H1 (cell line): ENCODE results near the gene STAT5A. TPM values are rescaled to one million over a fixed set of nuclear protein-coding genes. Genes with fewer than 3 reads are reported as not detected.

ENCODE experiments used
- CTCF ChIA-PET: fragments of 300-600 bp; sonication (Branson Sonifier 250); formaldehyde crosslinking; loops from one replicate; lab custom pipeline; 2021; ENCODE audit not compliant: partially characterized antibody; lab: Charles Lee
- POLR2A ChIA-PET: fragments of 300-600 bp; sonication (Branson Sonifier 250); formaldehyde crosslinking; loops from one replicate; lab custom pipeline; 2021; ENCODE audit warnings: inconsistent platforms; ENCODE audit not compliant: partially characterized antibody; lab: Charles Lee
- DNase-seq, 2 experiments: peaks; one replicate each; pipeline versions ENCODE4 v3.0.0 to v3.0.0-alpha.2; 2010 to 2022; ENCODE audit warnings: low spot score in 2 of 2, low read depth in 1 of 2, mixed read lengths in 1 of 2
- FAIRE-seq: peaks from 2 replicates; lab custom pipeline; 2011; peaks lifted over from hg19 to GRCh38; lab: Jason Lieb, UNC
- H2AFZ ChIP-seq: 2 replicates; pipeline ENCODE4 v1.8.1; 2012; ENCODE audit warnings: low read length, inconsistent platforms
- H2AK5ac ChIP-seq: 2 replicates; pipeline ENCODE4 v1.6.1; 2013; ENCODE audit warnings: low read depth, low read length
- H2BK120ac ChIP-seq: replicated peaks from 2 replicates; pipeline ENCODE3; 2013; ENCODE audit warnings: low read depth, low read length, inconsistent platforms
- H2BK12ac ChIP-seq: 2 replicates; pipeline ENCODE4 v1.6.1; 2013; ENCODE audit warnings: low read depth, low read length
- H2BK15ac ChIP-seq: 2 replicates; pipeline ENCODE4 v1.6.1; 2013; ENCODE audit warnings: low read length
- H2BK20ac ChIP-seq: 2 replicates; pipeline ENCODE4 v1.6.1; 2013; ENCODE audit warnings: low read length
- H2BK5ac ChIP-seq: 2 replicates; pipeline ENCODE4 v1.6.1; 2013; ENCODE audit warnings: low read depth, low read length
- H3K14ac ChIP-seq: 2 replicates; pipeline ENCODE4 v1.6.1; 2013; ENCODE audit warnings: inconsistent platforms; ENCODE audit not compliant: insufficient read length
- H3K18ac ChIP-seq: 2 replicates; pipeline ENCODE4 v1.6.1; 2013; ENCODE audit warnings: low read length; ENCODE audit errors: extremely low read depth
- H3K23ac ChIP-seq: 2 replicates; pipeline ENCODE4 v1.6.1; 2013; ENCODE audit warnings: inconsistent platforms; ENCODE audit not compliant: insufficient read length
- H3K23me2 ChIP-seq: 2 replicates; pipeline ENCODE4 v1.6.1; 2013; ENCODE audit warnings: low read depth, low read length
- H3K27ac ChIP-seq: 2 replicates; pipeline ENCODE4 v1.6.1; 2011; ENCODE audit warnings: low read depth, low read length, inconsistent platforms
- H3K27me3 ChIP-seq, 4 experiments: replicated peaks in 1 of 4; 1 replicate in 1 of 4; 2 replicates in 3 of 4; pipeline versions ENCODE4 v1.6.1 to v1.8.1; 2011 to 2013; ENCODE audit warnings: low read length in 3 of 4, mild to moderate bottlenecking in 3 of 4, inconsistent platforms in 2 of 4, mixed read lengths in 2 of 4, moderate library complexity in 1 of 4; ENCODE audit not compliant: control insufficient read depth in 3 of 4, insufficient read depth in 3 of 4; ENCODE audit errors: extremely low read depth in 1 of 4
- H3K36me3 ChIP-seq, 4 experiments: 2 replicates each; pipeline versions ENCODE4 v1.6.1 to v1.8.1; 2011 to 2013; ENCODE audit warnings: mild to moderate bottlenecking in 4 of 4, low read length in 3 of 4, moderate library complexity in 2 of 4, control low read depth in 1 of 4, inconsistent platforms in 1 of 4; ENCODE audit not compliant: insufficient read depth in 4 of 4, control insufficient read depth in 2 of 4
- H3K4ac ChIP-seq: replicated peaks from 2 replicates; pipeline ENCODE3; 2013; ENCODE audit warnings: low read length, low read depth, mixed read lengths, inconsistent platforms; ENCODE audit not compliant: insufficient read length
- H3K4me1 ChIP-seq, 4 experiments: replicated peaks in 1 of 4; 1 replicate in 1 of 4; 2 replicates in 3 of 4; pipeline versions ENCODE4 v1.6.1 to v1.8.1; 2011 to 2013; ENCODE audit warnings: low read length in 3 of 4, inconsistent platforms in 2 of 4, mixed read lengths in 1 of 4; ENCODE audit not compliant: insufficient read depth in 4 of 4, control insufficient read depth in 3 of 4
- H3K4me2 ChIP-seq, 2 experiments: 2 replicates each; pipeline versions ENCODE4 v1.6.1 to v1.8.1; 2011 to 2013; ENCODE audit warnings: low read depth in 2 of 2, low read length in 2 of 2, control low read depth in 1 of 2, inconsistent platforms in 1 of 2, mild to moderate bottlenecking in 1 of 2; ENCODE audit not compliant: insufficient read depth in 1 of 2
- H3K4me3 ChIP-seq, 4 experiments: fragments of 200-600, 300-600 bp in 1 of 4; sonication (generic), shearing (Covaris generic), sonication (Bioruptor Twin) in 1 of 4; 2 replicates each; pipeline versions ENCODE4 v1.5.1 to v1.8.1; 2011 to 2016; ENCODE audit warnings: low read length in 4 of 4, low read depth in 3 of 4, control low read depth in 2 of 4, inconsistent platforms in 2 of 4, mild to moderate bottlenecking in 2 of 4, mixed read lengths in 1 of 4, moderate library complexity in 1 of 4; ENCODE audit not compliant: insufficient read depth in 2 of 4; ENCODE audit errors: extremely low read depth in 1 of 4
- H3K56ac ChIP-seq: replicated peaks from 2 replicates; pipeline ENCODE3; 2013; ENCODE audit warnings: low read depth, mild to moderate bottlenecking, mixed read lengths, low read length, inconsistent platforms; ENCODE audit not compliant: insufficient read length
- H3K79me1 ChIP-seq: 2 replicates; pipeline ENCODE4 v1.6.1; 2013; ENCODE audit warnings: low read depth, low read length, control low read depth
- H3K79me2 ChIP-seq, 2 experiments: 2 replicates each; pipeline versions ENCODE4 v1.6.1 to v1.8.1; 2012 to 2013; ENCODE audit warnings: low read length in 2 of 2, mild to moderate bottlenecking in 2 of 2, inconsistent platforms in 1 of 2; ENCODE audit not compliant: insufficient read depth in 2 of 2, control insufficient read depth in 1 of 2
- H3K9ac ChIP-seq, 4 experiments: replicated peaks in 1 of 4; 1 replicate in 1 of 4; 2 replicates in 3 of 4; pipeline versions ENCODE4 v1.6.1 to v1.8.1; 2011 to 2013; ENCODE audit warnings: low read depth in 3 of 4, low read length in 3 of 4, control low read depth in 2 of 4, mild to moderate bottlenecking in 2 of 4, moderate library complexity in 2 of 4, inconsistent platforms in 1 of 4; ENCODE audit errors: extremely low read depth in 1 of 4
- H3K9me3 ChIP-seq, 2 experiments: 2 replicates each; pipeline versions ENCODE4 v1.6.1 to v1.8.1; 2012 to 2013; ENCODE audit warnings: mild to moderate bottlenecking in 2 of 2, moderate library complexity in 2 of 2, control low read depth in 1 of 2, inconsistent platforms in 1 of 2, low read depth in 1 of 2, low read length in 1 of 2, mixed read lengths in 1 of 2; ENCODE audit not compliant: insufficient read depth in 2 of 2
- H4K20me1 ChIP-seq, 2 experiments: replicated peaks in 1 of 2; 2 replicates each; pipeline versions ENCODE3 to v1.8.1; 2011 to 2013; ENCODE audit warnings: inconsistent platforms in 2 of 2, low read length in 2 of 2, mild to moderate bottlenecking in 1 of 2; ENCODE audit not compliant: insufficient read depth in 2 of 2, control insufficient read depth in 1 of 2
- H4K5ac ChIP-seq: 2 replicates; pipeline ENCODE4 v1.6.1; 2013; ENCODE audit warnings: low read length, low read depth, mixed read lengths, inconsistent platforms; ENCODE audit not compliant: insufficient read length
- H4K8ac ChIP-seq: 2 replicates; pipeline ENCODE4 v1.8.0; 2013; ENCODE audit warnings: mild to moderate bottlenecking, moderate library complexity, low read length, inconsistent platforms; ENCODE audit not compliant: insufficient read depth; ENCODE audit errors: extremely low read depth
- H4K91ac ChIP-seq: replicated peaks from 2 replicates; pipeline ENCODE3; 2013; ENCODE audit warnings: low read length, mixed read lengths, inconsistent platforms; ENCODE audit not compliant: insufficient read length
- FOSL1 ChIP-seq: IDR thresholded peaks from 2 replicates; pipeline ENCODE4 v1.6.1; 2011; ENCODE audit warnings: mild to moderate bottlenecking, low read depth, low read length, moderate library complexity; ENCODE audit not compliant: insufficient read depth
- GABPA ChIP-seq: IDR thresholded peaks from 2 replicates; pipeline ENCODE4 v1.6.1; 2011; ENCODE audit warnings: mild to moderate bottlenecking, low read length, moderate library complexity, borderline replicate concordance; ENCODE audit not compliant: insufficient read depth
- KDM5A ChIP-seq: fragments of 200-600 bp; IDR thresholded peaks from 2 replicates; pipeline ENCODE4 v1.7.1; 2012; ENCODE audit warnings: mild to moderate bottlenecking, low read length, inconsistent platforms, mixed read lengths
- PHF8 ChIP-seq: fragments of 200-600 bp; sonication (generic); conservative IDR thresholded peaks from 2 replicates; pipeline ENCODE4 v1.7.1; 2012; ENCODE audit warnings: low read depth, mild to moderate bottlenecking, inconsistent platforms, low read length, moderate library complexity
- RBBP5 ChIP-seq: IDR thresholded peaks from 2 replicates; pipeline ENCODE4 v1.7.1; 2012; ENCODE audit warnings: low read depth, mild to moderate bottlenecking, inconsistent platforms, low read length, moderate library complexity, borderline replicate concordance
- SP1 ChIP-seq: IDR thresholded peaks from 2 replicates; pipeline ENCODE4 v1.6.1; 2011; ENCODE audit warnings: low read depth, low read length
- SP4 ChIP-seq: IDR thresholded peaks from 2 replicates; pipeline ENCODE4 v1.6.1; 2012; ENCODE audit warnings: low read length, inconsistent platforms
- TAF1 ChIP-seq: IDR thresholded peaks from 2 replicates; pipeline ENCODE4 v1.6.1; 2011; ENCODE audit warnings: mild to moderate bottlenecking, low read depth, low read length
- WGBS, 2 experiments: shearing (Covaris generic) in 1 of 2; methylation state at CpG; one replicate each; pipeline versions ENCODE4 v1.1.6 to v1.1.7; 2013 to 2015; ENCODE audit warnings: low lambda C conversion rate in 2 of 2, mixed read lengths in 2 of 2, inconsistent platforms in 1 of 2, low coverage in 1 of 2, missing lambda C conversion rate in 1 of 2; ENCODE audit not compliant: insufficient replicate concordance in 2 of 2, insufficient coverage in 1 of 2, insufficient read length in 1 of 2; ENCODE audit errors: extremely low coverage in 1 of 2, missing lambda C conversion rate in 1 of 2; 5-methylcytosine and 5-hydroxymethylcytosine counted together
- polyA plus RNA-seq, 7 experiments: library from polyadenylated mRNA; depleted of rRNA in 3 of 7; stranded (reverse) in 5 of 7; unstranded in 2 of 7; fragments of >200 nt in 5 of 7; fragments of 200-250 nt in 2 of 7; gene quantifications; 1 replicate in 5 of 7; 2 replicates in 1 of 7; 4 replicates in 1 of 7; pipeline versions ENCODE4 v1.2.1 to v1.2.3, GENCODE V29; 2011 to 2013; ENCODE audit warnings: missing spikeins in 2 of 7, mixed read lengths in 2 of 7
- total RNA-seq: library from RNA; stranded (reverse); fragmentation: NEBNext Ultra II Directional; extraction: Animal tissue kit (Norgen Biotek cat#: 25700); gene quantifications from 2 replicates; pipeline ENCODE4 v1.2.1, GENCODE V29; 2021

STAT5A gene
- total and polyA plus RNA-seq, 2 of the 8 experiments (the other 6 are each of a cell fraction or from before 2014, with no cell fraction given): 4.2 to 5.4 TPM

DNA sequence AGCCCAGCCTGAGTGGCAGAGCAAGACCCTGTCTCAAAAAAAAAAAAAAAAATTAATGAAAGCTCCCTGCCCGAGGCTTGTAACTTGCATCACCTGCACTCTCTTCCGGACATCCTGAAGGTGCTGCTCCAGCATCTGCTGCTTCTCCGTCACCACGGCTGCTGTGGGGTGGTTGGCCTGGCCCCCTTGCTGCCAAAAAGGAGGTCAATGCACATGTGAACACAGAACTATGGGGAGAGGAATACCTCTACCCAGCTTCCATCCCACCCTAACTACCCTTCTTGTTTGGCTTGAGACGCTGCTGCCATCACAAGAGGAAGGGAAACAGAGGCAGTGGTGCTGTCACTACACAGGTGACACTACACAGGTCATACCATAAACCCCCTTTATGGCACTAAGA, 50.9 kb downstream of the STAT5A start:
- no peak for DNase-seq
- no peak overlapping the region for H3K23ac ChIP-seq
- POLR2A ChIA-PET: interaction anchor here (1.2 kb wide), 1 partner anchor 45 kb away, joined by 3 read pairs; no protein-coding TSS in a partner anchor
- H2BK120ac ChIP-seq: no peak overlapping the region
- no peaks in the 10 kb centered on the region for H3K27me3 ChIP-seq
- TF ChIP-seq SP4 (no peak), GABPA (no peak), TAF1 (no peak), PHF8 (no peak), FOSL1 (no peak), RBBP5 (no peak), SP1 (no peak), KDM5A (no peak)
- TF ChIP-seq, all 59 proteins: peak for 0
- Histone ChIP-seq H3K9ac (no peak overlapping the region), H3K23me2 (no peaks in the 10 kb centered on the region), H2AK5ac (no peak overlapping the region), H3K4me2 (no peak overlapping the region), H2BK12ac (no peak overlapping the region), H3K4me3 (no peak overlapping the region), H3K18ac (no peak overlapping the region), H4K91ac (no peak overlapping the region), H3K79me2 (no peaks in the 10 kb centered on the region), H4K5ac (no peak overlapping the region), H2BK15ac (no peak overlapping the region), H3K79me1 (no peaks in the 10 kb centered on the region), H2AFZ (no peak overlapping the region), H3K36me3 (peaks cover 19 to 75% (median 46%) of the 10 kb centered on the region in 4 experiments), H3K4ac (no peak overlapping the region), H2BK20ac (no peak overlapping the region), H4K20me1 (peaks cover 2% of the 10 kb centered on the region in 2 experiments), H3K27ac (no peak overlapping the region), H4K8ac (no peak overlapping the region), H3K56ac (no peak overlapping the region), H3K14ac (no peak overlapping the region), H3K4me1 (no peaks in the 10 kb centered on the region), H3K9me3 (no peaks in the 10 kb centered on the region), H2BK5ac (no peak overlapping the region; the same call in 1 of the 2 replicates)
- WGBS, 2 experiments: 93% methylated on average over 5 of the region's 5 CpGs; no CpG with 5 or more reads in 1 of the 2 experiments
- FAIRE-seq: no peak
- CTCF ChIA-PET: interaction anchor here (0.6 to 1.3 kb wide), 3 partner anchors 8 to 205 kb away, joined by 3 to 4 read pairs (median 3); no protein-coding TSS in a partner anchor
